Gastroesophageal sphincter (tissue), 3 donors: ENCODE data around the gene PRRG1.

Experiments used
- POLR2A ChIP-seq, 2 donors: fragments of 450-650 bp; IDR thresholded peaks; one replicate each; pipeline ENCODE4 v1.6.1; 2017; ENCODE audit warnings: antibody characterized with exemption in 2 of 2, mild to moderate bottlenecking in 2 of 2, moderate library complexity in 1 of 2
- TF ChIP-seq, protein P1 (sequence below), 4 experiments: fragments of 200-600 bp in 2 of 4; fragments of 450-650 bp in 2 of 4; sonication (generic) in 1 of 4; IDR thresholded peaks; one replicate each; pipeline ENCODE4 v1.5.1; 2017 to 2019; ENCODE audit warnings: antibody characterized with exemption in 4 of 4, mild to moderate bottlenecking in 2 of 4, moderate library complexity in 2 of 4

GRCh38 chrX:37453821-37454220, 104.7 kb downstream of the PRRG1 start:
- TF ChIP-seq, protein P1, sequence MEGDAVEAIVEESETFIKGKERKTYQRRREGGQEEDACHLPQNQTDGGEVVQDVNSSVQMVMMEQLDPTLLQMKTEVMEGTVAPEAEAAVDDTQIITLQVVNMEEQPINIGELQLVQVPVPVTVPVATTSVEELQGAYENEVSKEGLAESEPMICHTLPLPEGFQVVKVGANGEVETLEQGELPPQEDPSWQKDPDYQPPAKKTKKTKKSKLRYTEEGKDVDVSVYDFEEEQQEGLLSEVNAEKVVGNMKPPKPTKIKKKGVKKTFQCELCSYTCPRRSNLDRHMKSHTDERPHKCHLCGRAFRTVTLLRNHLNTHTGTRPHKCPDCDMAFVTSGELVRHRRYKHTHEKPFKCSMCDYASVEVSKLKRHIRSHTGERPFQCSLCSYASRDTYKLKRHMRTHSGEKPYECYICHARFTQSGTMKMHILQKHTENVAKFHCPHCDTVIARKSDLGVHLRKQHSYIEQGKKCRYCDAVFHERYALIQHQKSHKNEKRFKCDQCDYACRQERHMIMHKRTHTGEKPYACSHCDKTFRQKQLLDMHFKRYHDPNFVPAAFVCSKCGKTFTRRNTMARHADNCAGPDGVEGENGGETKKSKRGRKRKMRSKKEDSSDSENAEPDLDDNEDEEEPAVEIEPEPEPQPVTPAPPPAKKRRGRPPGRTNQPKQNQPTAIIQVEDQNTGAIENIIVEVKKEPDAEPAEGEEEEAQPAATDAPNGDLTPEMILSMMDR (IDR thresholded peaks at IDR 0.05) = no peak
- no peak for TF ChIP-seq POLR2A (IDR thresholded peaks at IDR 0.05)
